H9 (cell line): Measurements from ENCODE around the gene SPSB3. TPM values are rescaled to one million over a fixed set of nuclear protein-coding genes. Genes with fewer than 3 reads are reported as not detected.
"Not testable (repeated sequence)": the region's sequence is repeated elsewhere in the genome, so short reads cannot be mapped to it uniquely, and the experiment has no call there.

Experiments
- DNase-seq: peaks from one replicate; pipeline ENCODE4 v3.0.0-alpha.2; 2017
- H2AFZ ChIP-seq: one replicate; pipeline ENCODE4 v1.6.1; 2013; ENCODE audit warnings: mild to moderate bottlenecking, low read length, control low read depth, moderate library complexity
- H2AK5ac ChIP-seq: 2 replicates; pipeline ENCODE4 v1.6.1; 2013; ENCODE audit warnings: low read length, control low read depth, mixed read lengths; ENCODE audit not compliant: insufficient read length
- H2BK120ac ChIP-seq: one replicate; pipeline ENCODE4 v1.6.1; 2013; ENCODE audit warnings: low read depth, mild to moderate bottlenecking, low read length, control low read depth, inconsistent platforms; ENCODE audit not compliant: poor library complexity, severe bottlenecking
- H2BK12ac ChIP-seq: 2 replicates; pipeline ENCODE4 v1.6.1; 2013; ENCODE audit warnings: low read length, control low read depth, mixed read lengths, low read depth; ENCODE audit not compliant: insufficient read length
- H2BK15ac ChIP-seq: 2 replicates; pipeline ENCODE4 v1.6.1; 2013; ENCODE audit warnings: low read depth, low read length, control low read depth
- H2BK20ac ChIP-seq: one replicate; pipeline ENCODE4 v1.6.1; 2013; ENCODE audit warnings: low read depth, mild to moderate bottlenecking, low read length, control low read depth, inconsistent platforms; ENCODE audit not compliant: poor library complexity, severe bottlenecking
- H2BK5ac ChIP-seq: 2 replicates; pipeline ENCODE4 v1.6.1; 2013; ENCODE audit warnings: low read length, control low read depth, mixed read lengths; ENCODE audit not compliant: insufficient read length
- H3K14ac ChIP-seq: 2 replicates; pipeline ENCODE4 v1.6.1; 2013; ENCODE audit warnings: low read length, control low read depth; ENCODE audit not compliant: insufficient read depth
- H3K18ac ChIP-seq: 2 replicates; pipeline ENCODE4 v1.6.1; 2013; ENCODE audit warnings: low read depth, mild to moderate bottlenecking, mixed read lengths, low read length, control low read depth; ENCODE audit not compliant: insufficient read length
- H3K23ac ChIP-seq: 2 replicates; pipeline ENCODE4 v1.6.1; 2013; ENCODE audit warnings: low read length, control low read depth, mixed read lengths, low read depth; ENCODE audit not compliant: insufficient read length
- H3K23me2 ChIP-seq: 2 replicates; pipeline ENCODE4 v1.6.1; 2013; ENCODE audit warnings: low read depth, mild to moderate bottlenecking, mixed read lengths, low read length, control low read depth; ENCODE audit not compliant: insufficient read length, poor library complexity, severe bottlenecking
- H3K27ac ChIP-seq: 2 replicates; pipeline ENCODE4 v1.5.1; 2013; ENCODE audit warnings: low read length, control low read depth, mixed read lengths, low read depth; ENCODE audit not compliant: insufficient read length
- H3K27me3 ChIP-seq: 2 replicates; pipeline ENCODE4 v1.6.1; 2013; ENCODE audit warnings: low read length, control low read depth, inconsistent platforms; ENCODE audit not compliant: insufficient read depth
- H3K4ac ChIP-seq: 2 replicates; pipeline ENCODE4 v1.6.1; 2013; ENCODE audit warnings: low read depth, mild to moderate bottlenecking, control low read depth, inconsistent platforms, low read length, moderate library complexity
- H3K4me1 ChIP-seq: 2 replicates; pipeline ENCODE4 v1.6.1; 2013; ENCODE audit warnings: low read length, control low read depth, inconsistent platforms; ENCODE audit not compliant: insufficient read depth
- H3K4me2 ChIP-seq: 2 replicates; pipeline ENCODE4 v1.6.1; 2013; ENCODE audit warnings: low read length, control low read depth, mixed read lengths; ENCODE audit not compliant: insufficient read length, insufficient read depth
- H3K56ac ChIP-seq: 2 replicates; pipeline ENCODE4 v1.6.1; 2013; ENCODE audit warnings: low read depth, mild to moderate bottlenecking, mixed read lengths, low read length, control low read depth; ENCODE audit not compliant: insufficient read length
- H3K79me1 ChIP-seq: 2 replicates; pipeline ENCODE4 v1.6.1; 2013; ENCODE audit warnings: low read depth, mild to moderate bottlenecking, moderate library complexity, low read length, control low read depth, inconsistent platforms; ENCODE audit not compliant: insufficient read depth, poor library complexity, severe bottlenecking
- H3K79me2 ChIP-seq: 2 replicates; pipeline ENCODE4 v1.6.1; 2013; ENCODE audit warnings: low read length, control low read depth, inconsistent platforms; ENCODE audit not compliant: insufficient read depth
- H3K9ac ChIP-seq: 2 replicates; pipeline ENCODE4 v1.6.1; 2013; ENCODE audit warnings: low read length, control low read depth, mixed read lengths; ENCODE audit not compliant: insufficient read length; ENCODE audit errors: extremely low read depth
- H3K9me3 ChIP-seq: one replicate; pipeline ENCODE4 v1.6.1; 2013; ENCODE audit warnings: low read depth, low read length, inconsistent platforms; ENCODE audit not compliant: control insufficient read depth
- H3T11ph ChIP-seq: one replicate; pipeline ENCODE4 v1.6.1; 2013; ENCODE audit warnings: mild to moderate bottlenecking, low read length, control low read depth, inconsistent platforms
- H4K20me1 ChIP-seq: one replicate; pipeline ENCODE4 v1.6.1; 2013; ENCODE audit not compliant: control insufficient read depth, insufficient read length, insufficient read depth
- H4K5ac ChIP-seq: 2 replicates; pipeline ENCODE4 v1.6.1; 2013; ENCODE audit warnings: low read depth, mild to moderate bottlenecking, mixed read lengths, low read length, control low read depth; ENCODE audit not compliant: insufficient read length
- H4K8ac ChIP-seq: replicated peaks from 2 replicates; pipeline ENCODE4 v1.6.1; 2013; ENCODE audit warnings: low read length, control low read depth, mixed read lengths, low read depth; ENCODE audit not compliant: insufficient read length
- H4K91ac ChIP-seq: 2 replicates; pipeline ENCODE4 v1.6.1; 2013; ENCODE audit warnings: low read depth, mild to moderate bottlenecking, moderate library complexity, mixed read lengths, low read length, control low read depth; ENCODE audit not compliant: insufficient read length
- H3K27ac Mint-ChIP-seq, 3 experiments: 2 replicates in 2 of 3; 3 replicates in 1 of 3; pipeline ENCODE4 v1.8.0; 2020 to 2021; ENCODE audit warnings: mixed read lengths in 3 of 3, mild to moderate bottlenecking in 1 of 3, moderate library complexity in 1 of 3
- H3K27me3 Mint-ChIP-seq: 2 replicates; pipeline ENCODE4 v1.8.0; 2021; ENCODE audit warnings: low read depth, mild to moderate bottlenecking, moderate library complexity, mixed read lengths
- H3K36me3 Mint-ChIP-seq, 3 experiments: 2 replicates in 2 of 3; 3 replicates in 1 of 3; pipeline ENCODE4 v1.8.0; 2020 to 2021; ENCODE audit warnings: low read depth in 3 of 3, mixed read lengths in 3 of 3; ENCODE audit not compliant: insufficient read depth in 1 of 3
- H3K4me1 Mint-ChIP-seq, 2 experiments: 2 replicates each; pipeline ENCODE4 v1.8.0; 2020; ENCODE audit warnings: mixed read lengths in 2 of 2
- H3K4me3 Mint-ChIP-seq, 2 experiments: 2 replicates in 1 of 2; 3 replicates in 1 of 2; pipeline ENCODE4 v1.8.0; 2020 to 2021; ENCODE audit warnings: mild to moderate bottlenecking in 2 of 2, mixed read lengths in 2 of 2, moderate library complexity in 1 of 2
- H3K9me3 Mint-ChIP-seq, 2 experiments: 2 replicates in 1 of 2; 3 replicates in 1 of 2; pipeline ENCODE4 v1.8.0; 2020; ENCODE audit warnings: mild to moderate bottlenecking in 2 of 2, mixed read lengths in 2 of 2, moderate library complexity in 1 of 2
- CTCF ChIP-seq: fragments of 200-600 bp; sonication (generic); conservative IDR thresholded peaks from 3 replicates; pipeline ENCODE4 v1.8.0; 2021; ENCODE audit warnings: antibody characterized with exemption, mild to moderate bottlenecking
- WGBS: extraction: QIAGEN DNeasy Blood & Tissue Kit; methylation state at CpG from one replicate; pipeline ENCODE4 v1.1.7; 2013; ENCODE audit warnings: missing lambda C conversion rate, low lambda C conversion rate, mixed read lengths; ENCODE audit not compliant: insufficient read length; ENCODE audit errors: extremely low coverage; 5-methylcytosine and 5-hydroxymethylcytosine counted together
- total RNA-seq: library from RNA; stranded (reverse); gene quantifications from 2 replicates; pipeline ENCODE4 v1.2.1, GENCODE V29; 2021

SPSB3 gene
- total RNA-seq, 1 experiment from 2014 or later, result 19.9 TPM

GRCh38 chr16:1734123-1734522 is 48.2 kb downstream of the SPSB3 start:
- Mint-ChIP-seq H3K27me3 (no peaks in the 10 kb centered on the region), H3K4me1 (no peaks in the 10 kb centered on the region), H3K4me3 (no peak overlapping the region), H3K27ac (no peak overlapping the region), H3K9me3 (no peaks in the 10 kb centered on the region), H3K36me3 (peaks cover 0 to 9% (median 7%) of the 10 kb centered on the region in 3 experiments; a peak in 5 of 7 replicates)
- no peaks in the 10 kb centered on the region for H3K23me2 ChIP-seq
- no peaks in the 10 kb centered on the region for H3K79me2 ChIP-seq
- no peak overlapping the region for H2AFZ ChIP-seq
- no peak overlapping the region for H4K5ac ChIP-seq
- H3K23ac ChIP-seq, result no peak overlapping the region
- H3T11ph ChIP-seq, result no peak overlapping the region
- no peaks in the 10 kb centered on the region for H4K20me1 ChIP-seq
- no peak overlapping the region for H3K9ac ChIP-seq
- no peak overlapping the region for H2BK5ac ChIP-seq
- no peak overlapping the region for H2AK5ac ChIP-seq
- H2BK20ac ChIP-seq, result no peak overlapping the region
- no peaks in the 10 kb centered on the region for H3K79me1 ChIP-seq
- no peak overlapping the region for H2BK15ac ChIP-seq
- no peak for DNase-seq
- no peak overlapping the region for H4K91ac ChIP-seq
- no peak overlapping the region for H3K4me2 ChIP-seq
- no peak overlapping the region for H3K14ac ChIP-seq
- H3K9me3 ChIP-seq, result peaks cover 8% of the 10 kb centered on the region
- H4K8ac ChIP-seq, result no peak overlapping the region
- H3K18ac ChIP-seq, result no peak overlapping the region
- H3K56ac ChIP-seq, result no peak overlapping the region
- no CpG with 5 or more reads among the region's 22 CpGs for WGBS
- no peak overlapping the region for H2BK12ac ChIP-seq
- H3K4me1 ChIP-seq, result no peaks in the 10 kb centered on the region
- TF ChIP-seq CTCF, result no peak
- no peak overlapping the region for H3K27ac ChIP-seq
- no peak overlapping the region for H3K4ac ChIP-seq
- no peak overlapping the region for H2BK120ac ChIP-seq
- no peaks in the 10 kb centered on the region for H3K27me3 ChIP-seq

- not testable (repeated sequence) for H2BK20ac ChIP-seq, H3K56ac ChIP-seq, H2AFZ ChIP-seq, H3K79me1 ChIP-seq, H3K9ac ChIP-seq, H3K27me3 ChIP-seq, DNase-seq, H3K23ac ChIP-seq, H3T11ph ChIP-seq, H2BK120ac ChIP-seq, H3K79me2 ChIP-seq, H3K4me1 ChIP-seq, H2BK15ac ChIP-seq, H4K20me1 ChIP-seq, H2BK12ac ChIP-seq, H2AK5ac ChIP-seq, H3K23me2 ChIP-seq, H3K14ac ChIP-seq, H3K4ac ChIP-seq, H3K18ac ChIP-seq, H3K4me3 Mint-ChIP-seq, H3K27me3 Mint-ChIP-seq, H3K9me3 Mint-ChIP-seq, H4K5ac ChIP-seq, H2BK5ac ChIP-seq, H4K91ac ChIP-seq, H3K27ac Mint-ChIP-seq, H4K8ac ChIP-seq, H3K4me1 Mint-ChIP-seq, H3K27ac ChIP-seq, H3K9me3 ChIP-seq, H3K4me2 ChIP-seq
- H3K36me3 Mint-ChIP-seq, result peaks cover 2 to 16% (median 13%) of the 10 kb centered on the region in 3 experiments; a peak in 6 of 7 replicates
- WGBS, result no CpG with 5 or more reads among the region's 21 CpGs
Measured at GRCh38 chr16:1732551-1732987, 49.8 kb downstream of the SPSB3 start.
